HG03025 (cell line): Measurements from ENCODE around the gene AP1G2.
"Not testable (repeated sequence)": the region's sequence is repeated elsewhere in the genome, so short reads cannot be mapped to it uniquely, and the experiment has no call there.

ENCODE experiments used
- ATAC-seq: cut with Tn5 transposase; IDR thresholded peaks from one replicate; pipeline ENCODE4 v1.9.1; 2021; ENCODE audit warnings: mild to moderate bottlenecking, moderate library complexity; ENCODE audit not compliant: unreplicated experiment, low FRiP score

Gene AP1G2

DNA sequence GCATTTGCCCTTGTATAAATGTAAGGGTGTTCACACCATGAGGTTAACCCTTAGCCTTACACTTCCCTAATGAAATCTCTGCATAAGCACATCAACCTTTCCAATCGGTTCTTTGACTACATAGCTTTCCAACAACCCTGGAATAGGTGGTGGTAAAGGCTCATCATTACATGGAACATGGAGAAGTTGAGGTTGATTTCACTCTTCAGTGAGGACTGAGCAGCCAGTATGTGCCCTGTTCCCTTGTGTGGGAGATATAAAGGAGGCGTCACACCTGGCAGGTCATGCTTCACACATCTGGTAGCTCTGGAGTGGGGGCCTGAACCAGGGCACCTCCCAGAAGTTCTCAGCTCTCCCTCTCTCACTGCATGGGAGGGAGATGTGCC, 32.7 kb upstream of the AP1G2 start:
- no peak for ATAC-seq

DNA sequence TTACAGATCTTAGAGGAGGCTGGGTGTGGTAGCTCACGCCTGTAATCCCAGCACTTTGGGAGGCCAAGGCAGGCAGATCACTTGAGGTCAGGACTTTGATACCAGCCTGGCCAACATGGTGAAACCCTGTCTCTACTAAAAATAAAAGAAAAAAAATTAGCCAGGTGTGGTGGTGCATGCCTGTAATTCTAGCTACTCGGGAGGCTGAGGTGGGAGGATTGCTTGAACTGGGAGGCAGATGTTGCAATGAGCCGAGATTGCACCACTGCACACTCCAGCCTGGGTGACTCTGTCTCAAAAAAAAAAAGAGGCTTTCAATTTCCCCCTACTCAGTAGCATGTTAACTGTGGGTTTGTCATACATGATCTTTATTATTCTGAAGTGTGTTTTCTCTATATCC, 26.6 kb upstream of the AP1G2 start:
- not testable (repeated sequence) for ATAC-seq

DNA sequence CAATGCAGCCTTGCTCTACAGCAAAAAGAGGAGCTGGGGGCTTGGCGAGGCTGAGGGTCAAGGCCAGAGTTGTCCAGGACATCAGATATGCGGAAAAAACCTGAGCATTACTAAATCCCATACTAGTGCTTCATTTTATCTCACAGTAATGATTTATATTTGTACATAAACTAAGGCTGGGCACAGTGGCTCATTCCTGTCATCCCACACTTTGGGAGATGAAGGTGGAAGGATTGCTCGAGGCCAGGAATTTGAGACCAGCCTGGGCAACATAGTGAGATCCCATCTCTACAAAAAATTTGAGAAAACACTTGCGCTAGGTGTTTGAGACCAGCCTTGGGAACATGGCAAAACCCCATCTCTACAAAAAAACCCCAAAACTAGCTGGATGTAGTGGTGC, 22.6 kb upstream of the AP1G2 start:
- no peak for ATAC-seq

DNA sequence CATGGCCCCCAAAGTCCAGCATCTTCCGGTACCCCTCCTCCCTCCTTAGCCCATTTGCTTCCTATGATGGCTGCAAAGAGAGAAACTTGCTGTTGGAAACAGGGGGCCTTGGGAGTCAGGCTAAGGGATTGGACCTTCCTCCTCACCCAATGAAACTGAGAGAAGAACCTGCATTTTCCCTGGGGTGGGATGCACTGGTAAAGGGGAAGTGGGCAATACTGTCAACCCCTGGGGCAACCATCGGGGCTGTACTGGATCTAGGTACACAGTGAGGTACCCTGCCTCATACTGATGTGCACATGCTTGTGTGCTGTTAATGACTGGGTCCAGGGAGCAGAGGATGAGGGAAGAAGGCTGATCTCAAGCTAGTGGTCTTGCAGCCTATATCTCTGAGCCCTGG, 22.0 kb upstream of the AP1G2 start:
- no peak for ATAC-seq

DNA sequence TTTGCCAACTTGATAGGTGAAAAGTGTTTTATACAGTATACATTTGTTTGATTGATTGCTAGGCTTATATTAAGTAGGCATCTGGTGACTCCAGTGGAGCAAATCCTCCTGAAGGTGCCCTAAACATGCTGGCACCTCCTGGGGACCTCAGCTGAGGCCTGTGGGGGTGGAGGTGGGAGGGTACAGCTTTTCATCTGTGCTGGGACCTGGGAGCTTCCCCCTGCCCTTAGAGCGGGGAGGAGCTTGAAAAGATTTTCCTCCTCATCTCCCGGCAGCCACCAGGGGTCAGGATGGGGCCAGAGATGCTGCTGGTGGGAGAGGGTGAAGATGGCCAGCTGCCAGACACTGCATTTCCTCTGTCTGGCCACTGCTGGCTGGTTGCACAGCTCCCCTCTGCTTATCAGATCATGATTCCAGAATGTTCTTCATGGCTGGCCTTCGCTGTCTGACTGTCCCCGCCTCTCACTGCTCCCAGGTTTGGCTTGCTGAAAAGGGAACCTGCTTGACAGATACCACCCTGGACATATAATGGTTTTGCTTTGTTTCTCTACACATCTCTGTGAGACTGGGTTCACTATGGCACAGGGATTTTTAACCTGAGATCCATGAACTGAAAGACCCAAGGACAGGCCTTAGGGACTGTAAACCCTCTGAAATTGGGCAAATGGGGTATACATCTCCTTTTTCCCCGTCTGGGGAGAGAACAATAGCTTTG, 21.4 kb upstream of the AP1G2 start:
- peak; percentile 83 for ATAC-seq

DNA sequence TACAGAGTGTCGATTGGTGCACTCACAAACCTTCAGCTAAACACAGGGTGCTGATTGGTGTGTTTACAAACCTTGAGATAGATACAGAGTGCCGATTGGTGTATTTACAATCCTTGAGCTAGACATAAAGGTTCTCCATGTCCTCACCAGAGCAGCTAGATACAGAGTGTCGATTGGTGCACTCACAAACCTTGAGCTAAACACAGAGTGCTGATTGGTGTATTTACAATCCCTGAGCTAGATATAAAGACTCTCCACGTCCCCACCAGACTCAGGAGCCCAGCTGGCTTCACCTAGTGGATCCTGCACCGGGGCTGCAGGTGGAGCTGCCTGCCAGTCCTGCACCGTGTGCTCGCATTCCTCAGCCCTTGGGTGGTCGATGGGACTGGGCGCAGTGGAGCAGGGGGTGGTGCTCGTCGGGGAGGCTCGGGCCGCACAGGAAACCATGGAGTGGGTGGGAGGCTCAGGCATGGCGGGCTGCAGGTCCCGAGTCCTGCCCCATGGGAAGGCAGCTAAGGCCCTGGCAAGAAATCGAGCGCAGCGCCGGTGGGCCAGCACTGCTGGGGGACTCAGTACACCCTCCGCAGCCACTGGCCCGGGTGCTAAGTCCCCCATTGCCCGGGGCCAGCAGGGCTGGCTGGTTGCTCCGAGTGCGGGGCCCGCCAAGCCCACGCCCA, 17.1 kb upstream of the AP1G2 start:
- not testable (repeated sequence) for ATAC-seq

DNA sequence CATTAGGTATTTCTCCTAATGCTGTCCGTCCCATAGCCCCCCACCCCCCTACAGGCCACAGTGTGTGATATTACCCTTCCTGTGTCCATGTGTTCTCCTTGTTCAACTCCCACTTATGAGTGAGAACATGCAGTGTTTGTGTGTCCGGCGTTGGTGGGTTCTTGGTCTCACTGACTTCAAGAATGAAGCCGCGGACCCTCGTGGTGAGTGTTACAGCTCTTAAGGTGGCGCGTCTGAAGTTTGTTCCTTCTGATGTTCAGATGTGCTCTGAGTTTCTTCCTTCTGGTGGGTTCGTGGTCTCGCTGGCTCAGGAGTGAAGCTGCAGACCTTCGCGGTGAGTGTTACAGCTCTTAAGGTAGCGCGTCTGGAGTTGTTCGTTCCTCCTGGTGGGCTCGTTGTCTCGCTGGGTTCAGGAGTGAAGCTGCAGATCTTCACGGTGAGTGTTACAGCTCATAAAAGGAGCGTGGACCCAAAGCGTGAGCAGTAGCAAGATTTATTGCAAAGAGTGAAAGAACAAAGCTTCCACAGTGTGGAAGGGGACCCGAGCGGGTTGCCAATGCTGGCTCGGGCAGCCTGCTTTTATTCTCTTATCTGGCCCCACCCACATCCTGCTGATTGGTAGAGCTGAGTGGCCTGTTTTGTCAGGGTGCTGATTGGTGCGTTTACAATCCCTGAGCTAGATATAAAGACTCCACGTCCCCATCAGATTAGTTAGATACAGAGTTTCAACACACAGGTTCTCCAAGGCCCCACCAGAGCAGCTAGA, 16.4 kb upstream of the AP1G2 start:
- not testable (repeated sequence) for ATAC-seq

DNA sequence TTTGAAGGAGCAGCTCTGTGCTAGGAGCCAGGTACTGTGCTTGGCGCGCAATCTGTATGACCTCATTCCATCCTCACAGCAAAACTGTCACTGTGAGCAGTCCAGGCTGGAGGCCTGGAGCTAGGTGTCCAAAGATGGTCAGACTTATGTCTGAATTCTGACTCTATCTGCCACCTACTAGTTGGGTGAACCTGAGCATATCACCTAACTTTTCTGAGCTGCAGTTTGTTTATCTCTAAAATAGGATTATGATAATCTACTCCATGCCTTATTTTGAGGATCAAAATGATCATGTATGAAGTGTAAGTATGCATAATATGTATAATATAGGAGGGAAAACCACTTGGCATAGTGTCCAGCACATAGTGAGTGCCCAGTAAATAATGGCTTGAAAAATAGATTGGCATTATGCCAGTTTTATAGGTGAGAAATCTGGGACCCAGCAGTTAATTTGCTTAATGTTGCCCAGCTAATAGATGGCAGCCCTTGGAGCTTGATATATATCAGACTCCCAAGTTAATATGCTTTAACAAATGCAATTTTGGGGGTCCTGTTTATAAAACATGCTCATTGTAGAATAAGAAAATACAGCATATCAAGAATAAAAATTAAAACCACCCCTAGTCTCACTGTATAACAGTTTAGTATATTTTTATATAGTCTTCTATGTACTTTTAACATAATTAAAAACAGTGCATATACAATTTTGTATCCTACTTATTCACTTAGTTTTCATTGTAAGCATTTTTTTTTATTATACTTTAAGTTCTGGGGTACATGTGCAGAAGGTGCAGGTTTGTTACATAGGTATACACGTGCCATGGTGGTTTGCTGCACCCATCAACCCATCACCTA, 15.5 kb upstream of the AP1G2 start:
- ATAC-seq, result no peak

DNA sequence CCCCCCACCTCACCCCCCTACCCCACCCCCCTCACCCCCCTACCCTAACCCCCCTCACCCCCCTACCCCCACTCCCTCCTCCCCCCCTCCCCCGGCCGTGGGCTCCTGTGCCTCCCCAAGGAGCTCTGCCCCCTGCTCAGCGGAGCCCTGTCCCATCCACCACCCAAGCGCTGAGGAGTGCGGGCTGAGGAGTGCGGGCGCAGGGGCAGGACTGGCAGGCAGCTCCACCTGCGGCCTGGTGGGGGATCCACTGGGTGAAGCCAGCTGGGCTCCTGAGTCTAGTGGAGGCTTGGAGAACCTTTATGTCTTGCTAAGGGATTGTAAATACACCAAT, 13.3 kb upstream of the AP1G2 start:
- no peak for ATAC-seq

DNA sequence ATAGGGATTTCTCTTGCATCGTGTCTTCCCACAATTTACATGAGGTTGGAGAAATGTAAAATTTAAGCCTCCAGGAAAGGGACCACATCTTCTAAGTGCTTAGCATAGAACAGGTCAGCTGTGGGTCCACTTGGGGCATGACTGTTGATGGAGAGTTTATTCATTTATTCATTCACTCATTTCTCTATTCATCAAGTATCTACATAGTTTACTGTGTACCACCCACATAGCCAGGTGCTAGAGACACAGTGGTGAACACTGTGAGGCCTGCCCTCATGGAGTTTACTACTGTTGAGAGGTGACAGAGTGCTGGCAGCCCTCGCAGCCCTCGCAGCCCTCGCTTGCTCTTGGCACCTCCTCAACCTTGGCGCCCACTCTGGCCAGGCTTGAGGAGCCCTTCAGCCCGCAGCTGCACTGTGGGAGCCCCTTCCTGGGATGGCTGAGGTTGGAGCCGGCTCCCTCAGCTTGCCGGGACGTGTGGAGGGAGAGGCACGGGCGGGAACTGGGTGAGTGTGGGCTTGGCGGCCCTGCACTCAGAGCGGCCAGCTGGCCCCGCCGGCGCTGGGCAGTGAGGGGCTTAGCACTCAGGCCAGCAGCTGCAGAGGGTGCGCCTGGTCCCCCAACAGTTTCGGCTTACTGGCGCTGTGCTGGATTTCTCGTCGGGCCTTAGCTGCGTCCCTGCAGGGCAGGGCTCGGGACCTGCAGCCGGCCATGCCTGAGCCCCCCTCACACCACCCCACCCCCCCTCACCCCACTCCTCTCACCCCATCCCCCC, 12.7 kb upstream of the AP1G2 start:
- ATAC-seq, result no peak

DNA sequence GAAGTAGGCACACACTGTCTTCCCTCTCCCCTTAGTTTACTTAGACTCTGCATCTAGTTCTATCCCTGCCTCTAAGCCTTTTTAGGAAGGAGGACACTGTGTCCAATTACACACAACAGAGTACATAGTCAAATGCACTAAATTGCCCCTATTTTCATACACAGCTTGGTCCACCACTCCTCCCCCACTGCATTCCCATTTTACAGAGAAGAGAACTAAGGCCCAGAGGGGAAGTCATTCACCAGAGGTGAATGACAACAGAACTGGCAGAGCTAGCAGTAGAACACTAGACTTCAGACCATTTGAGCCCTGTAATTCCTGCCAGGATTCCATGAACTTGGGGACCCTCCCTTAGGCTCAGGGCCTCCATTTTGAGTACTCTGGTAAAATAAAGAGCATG, 12.1 kb upstream of the AP1G2 start:
- no peak for ATAC-seq

DNA sequence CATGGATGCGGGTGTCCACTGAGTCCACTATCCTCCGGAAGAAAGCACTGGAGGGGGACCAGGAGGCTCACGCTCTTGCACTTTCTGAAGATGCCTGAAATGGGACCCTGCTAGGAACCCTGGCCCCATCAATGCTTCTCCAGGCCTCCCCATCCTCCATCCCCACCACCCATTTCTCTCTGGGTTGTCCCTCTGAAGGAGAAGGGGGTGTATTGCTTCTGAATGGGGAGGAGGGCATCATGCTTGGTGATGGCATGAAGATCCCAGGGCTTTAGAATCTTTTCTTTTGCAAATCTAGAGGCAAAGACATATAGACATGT, 11.7 kb upstream of the AP1G2 start:
- no peak for ATAC-seq

DNA sequence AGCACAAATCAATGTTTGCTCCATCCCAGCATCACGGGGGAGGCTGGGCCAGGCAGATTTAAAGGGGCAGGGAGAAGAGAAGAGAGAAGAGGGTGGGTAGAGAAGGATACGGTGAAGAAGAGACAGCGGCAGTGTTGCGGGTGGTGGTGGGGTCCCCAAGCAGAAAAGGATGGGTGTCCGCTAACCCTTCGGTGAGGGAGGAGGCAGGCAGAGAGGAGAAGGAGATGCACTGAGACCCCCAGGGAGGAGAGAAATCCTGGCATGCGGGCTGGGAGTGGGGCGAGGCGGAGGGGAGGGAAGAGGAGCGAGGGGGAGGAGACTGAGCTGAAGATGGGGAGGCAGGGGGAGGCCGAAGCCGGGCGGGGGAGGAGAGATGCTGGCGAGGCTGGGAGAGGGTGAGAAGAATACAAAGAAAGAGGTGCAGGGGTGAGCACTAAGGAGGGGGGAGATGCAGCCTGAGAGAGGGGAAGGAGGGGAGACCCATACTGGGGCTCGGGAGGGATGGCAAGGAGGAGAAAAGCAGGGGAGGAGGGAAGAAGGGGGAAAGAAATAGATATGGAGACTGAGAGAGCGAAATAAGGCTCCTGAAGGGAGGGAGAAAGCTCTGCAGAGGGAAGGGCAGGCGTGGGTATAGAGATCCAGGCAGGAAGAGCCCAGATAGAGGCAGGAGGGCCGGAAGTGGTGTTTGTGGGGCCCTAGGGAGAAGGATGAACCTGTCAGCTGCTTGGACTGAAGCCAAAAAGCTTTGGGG, 11.1 kb upstream of the AP1G2 start, which contains the start of gene JPH4:
Gene JPH4 (minus strand): TSS at position 231 of the 751 bp plus-strand sequence. CDS start 1,337 bp downstream, outside the sequence.
- no peak for ATAC-seq

DNA sequence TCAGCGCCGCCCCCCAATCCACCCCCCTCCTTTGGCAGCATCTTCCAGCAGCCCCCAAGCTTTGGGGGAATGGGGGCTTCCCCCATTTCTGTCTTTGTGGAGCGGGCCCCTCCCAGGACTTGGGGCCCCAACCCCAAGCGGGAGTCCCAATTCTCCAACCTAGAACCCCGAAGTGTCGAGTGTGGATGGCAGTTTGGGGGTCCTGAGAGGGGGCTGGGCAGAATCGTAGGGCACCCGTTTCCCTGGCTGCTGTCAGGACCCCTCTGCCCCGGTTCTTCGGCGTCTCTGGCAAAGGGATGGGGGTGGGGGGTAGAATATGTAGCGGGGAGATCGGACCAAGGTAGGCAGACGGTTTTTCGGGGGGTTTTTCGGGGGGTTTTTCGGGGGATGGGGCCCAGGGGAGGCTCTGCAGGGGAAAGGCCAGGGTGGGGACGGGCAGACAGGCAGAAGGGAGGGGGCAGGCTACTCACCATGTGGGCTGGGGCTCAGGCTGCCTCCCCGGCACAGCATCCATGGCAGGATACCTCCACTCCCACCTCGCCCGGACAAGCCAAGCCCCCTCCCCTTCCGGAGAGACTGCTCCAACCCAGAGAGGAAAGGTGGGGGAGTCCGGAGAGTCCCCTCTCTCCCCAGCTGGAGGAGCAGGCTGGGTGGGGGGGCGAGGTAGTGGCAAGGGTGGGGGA, 10.3 kb upstream of the AP1G2 start:
- ATAC-seq, result no peak

DNA sequence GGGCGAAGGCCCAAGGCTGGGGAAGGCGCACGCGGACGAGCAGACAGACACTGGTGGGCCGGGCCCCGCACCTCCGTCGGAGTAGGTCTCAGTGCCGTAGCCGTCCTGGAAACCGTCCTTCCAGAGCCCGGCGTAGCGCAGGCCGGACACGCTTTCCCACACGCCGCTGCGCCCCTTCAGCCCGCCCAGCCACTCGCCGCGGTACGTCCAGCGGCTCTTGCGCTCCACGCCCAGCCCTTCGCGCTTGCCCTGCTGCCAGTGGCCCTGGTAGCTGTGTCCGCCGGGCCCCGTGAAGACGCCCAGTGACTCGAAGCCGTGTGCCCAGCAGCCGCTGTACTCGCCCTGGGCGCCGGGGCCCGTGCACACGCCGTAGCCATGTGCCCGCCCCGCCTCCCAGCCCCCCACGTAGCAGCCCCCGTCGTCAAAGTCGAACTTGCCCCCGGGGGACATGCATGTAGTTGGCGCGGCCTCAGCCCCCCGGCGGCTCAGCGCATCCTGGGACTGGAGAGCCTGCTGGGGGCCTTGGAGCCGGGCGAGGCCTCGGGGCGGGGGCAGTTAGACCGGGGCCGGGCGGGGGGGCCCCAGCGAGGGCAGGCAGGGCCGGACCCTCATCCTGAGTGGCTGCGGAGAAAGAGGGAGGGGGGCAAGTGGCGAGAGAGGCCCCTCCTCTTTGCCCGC, 9.6 kb upstream of the AP1G2 start:
- ATAC-seq, result no peak

DNA sequence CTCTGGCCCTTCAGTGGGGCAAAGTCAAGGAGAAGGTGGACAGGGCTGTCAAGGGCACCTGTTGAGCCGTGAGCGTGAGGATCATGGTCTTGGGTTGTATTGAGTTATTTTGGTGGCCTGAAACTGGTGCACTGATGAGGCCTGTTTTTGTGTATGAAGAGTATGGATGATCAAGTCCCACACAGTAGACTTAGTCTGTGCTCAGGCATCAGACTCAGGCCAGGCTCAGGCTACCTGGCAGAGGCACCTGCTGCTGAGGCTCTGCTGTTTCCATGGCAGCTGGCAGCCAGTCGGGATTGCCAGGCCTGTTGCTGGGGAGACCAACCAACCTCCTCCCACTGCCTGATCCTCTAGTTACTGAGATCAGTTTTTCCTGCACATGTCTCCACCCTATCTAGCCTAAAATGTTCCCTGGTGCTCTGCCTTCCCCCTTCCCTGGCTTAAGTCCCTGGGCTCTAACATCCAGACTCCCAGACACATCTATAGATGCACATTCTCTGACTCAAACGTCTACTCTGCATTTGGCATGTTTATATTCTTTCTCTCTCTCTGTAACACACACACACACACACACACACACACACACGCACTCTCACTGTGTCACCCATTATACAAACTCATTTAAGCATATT, 5.9 kb upstream of the AP1G2 start:
- ATAC-seq, result no peak

DNA sequence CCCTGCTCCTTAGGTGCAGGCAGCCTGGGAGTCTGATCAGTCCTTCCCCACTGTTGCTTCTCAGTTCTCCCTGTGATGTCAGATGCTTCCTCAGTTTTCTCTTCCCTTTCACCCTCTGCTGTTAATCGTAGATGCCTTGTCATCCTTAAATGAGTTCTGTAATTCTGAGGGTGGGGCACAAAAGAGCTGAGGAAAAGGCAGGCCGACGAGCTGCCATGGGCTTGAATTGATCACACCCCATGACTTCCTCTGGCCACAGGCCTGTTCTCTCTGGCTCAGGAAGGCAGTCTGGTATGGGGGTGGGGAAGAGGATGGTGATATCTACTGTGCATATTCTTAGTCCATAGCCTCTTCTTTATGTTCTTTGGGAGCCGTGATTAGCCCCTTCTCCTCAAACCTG, 5.2 kb upstream of the AP1G2 start:
- ATAC-seq, result no peak

DNA sequence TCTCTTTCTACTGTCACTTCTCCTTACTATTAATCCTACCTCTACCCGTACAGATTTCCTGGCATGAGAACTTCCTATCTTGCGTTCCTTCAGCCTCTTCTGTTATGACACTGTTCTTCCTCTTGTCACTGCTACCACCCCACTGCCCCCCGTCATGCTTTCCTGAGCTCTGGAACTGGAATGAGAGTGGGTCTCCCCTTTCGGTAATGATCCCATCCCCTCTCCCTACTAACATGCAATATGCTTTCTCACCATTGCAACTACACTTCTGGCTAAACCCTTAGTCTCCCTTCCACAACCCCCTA, 4.9 kb upstream of the AP1G2 start:
- no peak for ATAC-seq
